ENCODE results near the gene LRRC8B.
"Not testable (repeated sequence)": the region's sequence is repeated elsewhere in the genome, so short reads cannot be mapped to it uniquely, and the experiment has no call there.

LRRC8B gene

DNA sequence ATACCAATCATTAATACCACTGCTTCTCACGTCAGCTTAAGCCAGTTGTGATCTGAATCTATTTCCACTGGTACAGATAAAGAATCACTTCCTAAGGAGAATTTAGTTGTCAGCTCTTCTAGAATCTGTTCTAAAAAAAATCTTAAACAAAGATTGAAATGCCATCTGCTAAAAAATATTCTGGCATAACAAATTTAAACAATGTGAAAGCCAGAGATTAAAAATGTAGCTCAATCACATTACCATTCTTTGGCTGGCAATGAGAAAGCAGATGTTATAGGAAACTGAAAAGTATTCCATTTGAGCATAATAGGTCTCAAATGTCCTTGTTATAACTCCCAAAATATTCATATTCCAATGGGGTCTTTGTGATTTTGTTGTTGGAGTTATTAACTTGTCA, 21.7 kb upstream of the LRRC8B start:
- H3K9ac ChIP-seq (ENCODE audit: low read depth, low read length): no peak overlapping the region
- peaks cover 34% of the 10 kb centered on the region for H3K27me3 ChIP-seq (ENCODE audit: control insufficient read depth, insufficient read depth, low read length)
- no peak overlapping the region for H3K4me3 ChIP-seq (ENCODE audit: low read length)
- no peak overlapping the region for H3K4me2 ChIP-seq (ENCODE audit: low read length)
- no peaks in the 10 kb centered on the region for H3K4me1 ChIP-seq (ENCODE audit: control insufficient read depth, insufficient read depth, low read length)
- no peaks in the 10 kb centered on the region for H3K9me3 ChIP-seq (replicated peaks; ENCODE audit: low read length)
- no peaks in the 10 kb centered on the region for H3K36me3 ChIP-seq (ENCODE audit: insufficient read depth, low read length)

DNA sequence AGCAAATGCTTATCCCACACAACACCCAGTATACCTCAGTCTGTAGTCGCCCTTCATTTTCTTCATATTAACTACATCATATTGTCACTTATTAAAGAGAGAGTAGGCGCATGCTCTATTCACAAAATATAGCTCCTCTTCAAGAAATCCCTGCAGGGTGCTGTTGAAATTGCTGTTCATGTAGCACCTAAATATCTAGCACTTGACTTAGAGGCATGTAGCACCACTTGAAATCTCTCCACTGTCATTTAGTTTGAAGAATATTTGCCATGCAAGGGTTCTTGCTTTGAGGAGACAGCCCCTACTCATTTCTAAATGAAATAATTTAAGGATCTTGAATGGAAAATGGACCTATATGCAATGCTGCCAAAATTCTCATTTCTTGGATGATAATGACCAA, 20.9 kb upstream of the LRRC8B start:
- no peak overlapping the region for H3K4me2 ChIP-seq (ENCODE audit: low read length)
- H3K4me3 ChIP-seq (ENCODE audit: low read length): no peak overlapping the region
- peaks cover 34% of the 10 kb centered on the region for H3K27me3 ChIP-seq (ENCODE audit: control insufficient read depth, insufficient read depth, low read length)
- no peaks in the 10 kb centered on the region for H3K36me3 ChIP-seq (ENCODE audit: insufficient read depth, low read length)
- H3K9ac ChIP-seq (ENCODE audit: low read depth, low read length): no peak overlapping the region
- no peaks in the 10 kb centered on the region for H3K4me1 ChIP-seq (ENCODE audit: control insufficient read depth, insufficient read depth, low read length)
- no peaks in the 10 kb centered on the region for H3K9me3 ChIP-seq (replicated peaks; ENCODE audit: low read length)

DNA sequence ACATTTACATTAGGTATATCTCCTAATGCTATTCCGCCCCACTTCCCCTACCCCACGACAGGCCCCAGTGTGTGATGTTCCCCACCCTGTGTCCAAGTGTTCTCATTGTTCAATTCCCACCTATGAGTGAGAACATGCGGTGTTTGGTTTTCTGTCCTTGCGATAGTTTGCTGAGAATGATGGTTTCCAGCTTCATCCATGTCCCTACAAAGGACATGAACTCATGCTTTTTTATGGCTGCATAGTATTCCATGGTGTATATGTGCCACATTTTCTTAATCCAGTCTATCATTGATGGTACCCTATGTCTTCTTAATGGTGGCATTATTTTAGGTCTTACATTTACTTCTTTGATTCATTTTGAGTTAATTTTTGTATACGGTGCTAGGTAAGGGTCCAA, 14.6 kb upstream of the LRRC8B start:
- not testable (repeated sequence) for H3K4me2 ChIP-seq (ENCODE audit: low read length); H3K9me3 ChIP-seq (replicated peaks; ENCODE audit: low read length); H3K27me3 ChIP-seq (ENCODE audit: control insufficient read depth, insufficient read depth, low read length); H3K4me1 ChIP-seq (ENCODE audit: control insufficient read depth, insufficient read depth, low read length); H3K4me3 ChIP-seq (ENCODE audit: low read length); H3K36me3 ChIP-seq (ENCODE audit: insufficient read depth, low read length); H3K9ac ChIP-seq (ENCODE audit: low read depth, low read length)

DNA sequence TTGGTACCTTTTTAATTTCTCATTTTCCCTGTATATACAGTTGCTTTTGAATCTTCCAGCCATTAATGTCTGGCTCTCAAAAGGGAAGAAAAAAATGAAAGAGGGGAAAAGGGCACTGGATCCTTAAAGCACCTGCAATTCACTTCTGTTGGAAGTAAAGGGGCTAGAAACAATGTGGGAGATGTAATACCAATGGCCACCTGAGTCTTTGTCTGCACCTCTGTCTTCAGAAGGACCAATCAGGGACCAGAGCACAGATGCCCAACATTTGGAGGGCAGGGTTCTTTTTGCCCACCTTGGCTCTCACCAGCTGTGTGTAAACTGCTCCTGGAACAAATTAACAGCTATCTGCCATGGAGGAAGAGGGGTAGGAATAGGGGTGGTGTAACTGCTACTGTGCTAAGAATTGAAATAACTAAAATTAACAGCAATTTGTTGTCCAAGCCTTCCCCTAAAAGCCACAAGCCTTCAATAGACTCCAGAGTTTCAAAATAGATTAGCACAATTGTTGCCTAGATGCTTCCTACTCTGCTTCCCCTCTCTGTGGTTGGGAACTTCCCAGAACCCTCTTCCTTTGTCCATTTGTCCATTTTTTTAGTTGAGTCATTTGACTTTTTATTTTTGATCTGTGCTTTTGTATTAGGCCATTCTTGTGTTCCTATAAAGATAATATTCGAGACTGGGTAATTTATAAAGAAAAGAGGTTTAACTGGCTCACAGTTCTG, 11.5 kb upstream of the LRRC8B start:
- no peak overlapping the region for H3K9ac ChIP-seq (ENCODE audit: low read depth, low read length)
- no peak overlapping the region for H3K4me2 ChIP-seq (ENCODE audit: low read length)
- H3K4me3 ChIP-seq (ENCODE audit: low read length): no peak overlapping the region
- H3K36me3 ChIP-seq (ENCODE audit: insufficient read depth, low read length): no peaks in the 10 kb centered on the region
- no peaks in the 10 kb centered on the region for H3K9me3 ChIP-seq (replicated peaks; ENCODE audit: low read length)
- peaks cover 7% of the 10 kb centered on the region for H3K4me1 ChIP-seq (ENCODE audit: control insufficient read depth, insufficient read depth, low read length)
- H3K27me3 ChIP-seq (ENCODE audit: control insufficient read depth, insufficient read depth, low read length): no peaks in the 10 kb centered on the region

DNA sequence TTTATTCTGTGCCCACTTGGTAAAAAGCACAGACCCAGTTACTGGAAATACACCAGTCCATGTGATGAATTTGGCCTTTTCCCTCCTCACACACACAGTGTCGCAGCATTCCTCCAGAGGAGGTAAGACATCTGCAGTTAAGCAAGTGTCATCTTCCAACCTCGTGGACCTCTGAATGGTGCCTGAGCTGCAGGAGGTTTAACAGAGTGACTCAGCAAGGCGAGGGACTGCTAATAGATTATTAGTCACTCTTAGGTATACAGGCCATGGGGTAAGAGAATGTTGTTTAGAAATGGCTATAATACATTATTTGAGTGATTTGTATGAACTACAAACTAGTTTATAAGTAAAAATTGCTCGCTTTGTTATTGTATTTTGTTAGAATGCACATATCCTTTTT, 8.6 kb upstream of the LRRC8B start:
- no peak overlapping the region for H3K4me2 ChIP-seq (ENCODE audit: low read length)
- no peaks in the 10 kb centered on the region for H3K27me3 ChIP-seq (ENCODE audit: control insufficient read depth, insufficient read depth, low read length)
- H3K9ac ChIP-seq (ENCODE audit: low read depth, low read length): no peak overlapping the region
- peaks cover 7% of the 10 kb centered on the region for H3K4me1 ChIP-seq (ENCODE audit: control insufficient read depth, insufficient read depth, low read length)
- no peaks in the 10 kb centered on the region for H3K9me3 ChIP-seq (replicated peaks; ENCODE audit: low read length)
- no peaks in the 10 kb centered on the region for H3K36me3 ChIP-seq (ENCODE audit: insufficient read depth, low read length)
- no peak overlapping the region for H3K4me3 ChIP-seq (ENCODE audit: low read length)

GRCh38 chr1:89518221-89518631, 6.4 kb upstream of the LRRC8B start:
- Histone ChIP-seq H3K9me3 (replicated peaks; ENCODE audit: low read length) (no peaks in the 10 kb centered on the region), H3K4me3 (ENCODE audit: low read length) (no peak overlapping the region), H3K4me2 (ENCODE audit: low read length) (no peak overlapping the region), H3K4me1 (ENCODE audit: control insufficient read depth, insufficient read depth, low read length) (peaks cover 7% of the 10 kb centered on the region), H3K27me3 (ENCODE audit: control insufficient read depth, insufficient read depth, low read length) (no peaks in the 10 kb centered on the region), H3K9ac (ENCODE audit: low read depth, low read length) (no peak overlapping the region), H3K36me3 (ENCODE audit: insufficient read depth, low read length) (no peaks in the 10 kb centered on the region)

DNA sequence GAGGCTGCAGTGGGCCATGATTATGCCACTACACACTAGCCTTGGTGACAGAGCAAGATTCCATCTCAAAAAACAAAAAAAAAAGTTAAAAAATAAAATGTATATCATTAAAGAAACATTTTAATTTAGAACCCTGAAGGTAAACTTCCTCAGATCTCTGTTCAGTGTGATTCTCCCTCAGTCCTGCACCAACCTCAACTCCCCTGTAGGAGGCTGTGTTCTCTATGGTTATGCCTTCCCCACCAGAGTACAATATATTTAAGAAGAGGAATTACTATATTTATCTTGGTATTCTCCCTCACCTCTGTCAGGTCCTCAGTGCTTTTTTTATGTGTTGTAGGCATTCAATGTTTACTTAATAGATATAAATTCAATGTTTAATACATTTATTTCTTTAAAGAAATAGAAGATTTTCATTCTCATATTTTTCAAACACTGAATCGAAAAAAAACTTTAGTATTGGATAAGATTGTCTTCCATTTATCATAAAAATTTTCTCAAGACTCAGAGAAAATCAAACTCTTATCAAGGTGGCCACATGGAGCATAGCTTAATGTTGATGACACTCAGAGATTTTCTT, 4.8 kb upstream of the LRRC8B start:
- no peak overlapping the region for H3K9ac ChIP-seq (ENCODE audit: low read depth, low read length)
- peaks cover 14% of the 10 kb centered on the region for H3K4me1 ChIP-seq (ENCODE audit: control insufficient read depth, insufficient read depth, low read length)
- H3K36me3 ChIP-seq (ENCODE audit: insufficient read depth, low read length): no peaks in the 10 kb centered on the region
- H3K27me3 ChIP-seq (ENCODE audit: control insufficient read depth, insufficient read depth, low read length): no peaks in the 10 kb centered on the region
- H3K4me2 ChIP-seq (ENCODE audit: low read length): no peak overlapping the region
- no peak overlapping the region for H3K4me3 ChIP-seq (ENCODE audit: low read length)
- H3K9me3 ChIP-seq (replicated peaks; ENCODE audit: low read length): no peaks in the 10 kb centered on the region

- H3K9ac ChIP-seq (ENCODE audit: low read depth, low read length); H3K27me3 ChIP-seq (ENCODE audit: control insufficient read depth, insufficient read depth, low read length); H3K36me3 ChIP-seq (ENCODE audit: insufficient read depth, low read length); H3K4me3 ChIP-seq (ENCODE audit: low read length); H3K9me3 ChIP-seq (replicated peaks; ENCODE audit: low read length); H3K4me2 ChIP-seq (ENCODE audit: low read length); H3K4me1 ChIP-seq (ENCODE audit: control insufficient read depth, insufficient read depth, low read length): not testable (repeated sequence)
These were observed 2.7 kb upstream of the LRRC8B start for GRCh38 chr1:89521977-89522376.

DNA sequence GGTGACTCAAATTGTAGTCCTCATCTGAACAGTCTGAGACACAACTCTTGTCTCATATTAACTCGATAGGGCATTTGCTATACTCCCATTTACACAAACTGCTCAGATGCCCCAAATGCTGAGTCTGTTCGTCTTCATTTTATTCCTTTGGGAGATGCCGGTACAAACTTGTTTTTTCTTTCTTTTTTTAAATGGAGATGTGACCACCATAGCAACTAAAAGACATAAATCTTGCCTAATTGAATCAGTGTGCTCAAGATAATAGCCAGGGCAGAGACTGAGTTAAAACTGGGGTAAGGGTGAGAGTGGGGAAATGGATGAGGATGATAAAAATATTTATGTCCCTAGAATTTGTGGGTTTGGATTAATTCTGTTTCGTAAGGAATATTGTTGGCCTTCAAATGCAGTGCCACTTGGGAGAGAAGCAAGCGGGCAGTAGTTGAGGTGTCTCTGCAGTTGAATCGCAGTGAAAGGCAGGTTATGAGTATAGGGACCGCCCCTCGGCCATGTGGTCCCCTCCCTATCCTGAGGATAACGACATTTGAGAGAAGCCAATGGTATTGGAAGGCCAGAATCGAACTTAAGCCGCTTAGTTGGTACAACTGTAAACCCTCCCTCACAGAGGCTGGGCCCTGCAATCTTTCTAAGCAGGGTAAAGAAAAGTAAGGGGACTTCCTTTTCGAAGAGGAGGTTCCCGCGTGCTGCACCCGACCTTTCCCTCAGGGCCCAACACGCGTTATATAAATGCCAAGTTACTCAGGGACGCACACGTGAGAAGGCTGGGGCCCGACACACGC, 859 bp upstream of the LRRC8B start:
- Histone ChIP-seq H3K9ac (ENCODE audit: low read depth, low read length) (peak overlapping the region; percentile 87), H3K36me3 (ENCODE audit: insufficient read depth, low read length) (no peaks in the 10 kb centered on the region), H3K27me3 (ENCODE audit: control insufficient read depth, insufficient read depth, low read length) (no peaks in the 10 kb centered on the region), H3K4me1 (ENCODE audit: control insufficient read depth, insufficient read depth, low read length) (peaks cover 7% of the 10 kb centered on the region), H3K9me3 (replicated peaks; ENCODE audit: low read length) (no peaks in the 10 kb centered on the region), H3K4me2 (ENCODE audit: low read length) (peak overlapping the region; percentile 100), H3K4me3 (ENCODE audit: low read length) (peak overlapping the region; percentile 100)

DNA sequence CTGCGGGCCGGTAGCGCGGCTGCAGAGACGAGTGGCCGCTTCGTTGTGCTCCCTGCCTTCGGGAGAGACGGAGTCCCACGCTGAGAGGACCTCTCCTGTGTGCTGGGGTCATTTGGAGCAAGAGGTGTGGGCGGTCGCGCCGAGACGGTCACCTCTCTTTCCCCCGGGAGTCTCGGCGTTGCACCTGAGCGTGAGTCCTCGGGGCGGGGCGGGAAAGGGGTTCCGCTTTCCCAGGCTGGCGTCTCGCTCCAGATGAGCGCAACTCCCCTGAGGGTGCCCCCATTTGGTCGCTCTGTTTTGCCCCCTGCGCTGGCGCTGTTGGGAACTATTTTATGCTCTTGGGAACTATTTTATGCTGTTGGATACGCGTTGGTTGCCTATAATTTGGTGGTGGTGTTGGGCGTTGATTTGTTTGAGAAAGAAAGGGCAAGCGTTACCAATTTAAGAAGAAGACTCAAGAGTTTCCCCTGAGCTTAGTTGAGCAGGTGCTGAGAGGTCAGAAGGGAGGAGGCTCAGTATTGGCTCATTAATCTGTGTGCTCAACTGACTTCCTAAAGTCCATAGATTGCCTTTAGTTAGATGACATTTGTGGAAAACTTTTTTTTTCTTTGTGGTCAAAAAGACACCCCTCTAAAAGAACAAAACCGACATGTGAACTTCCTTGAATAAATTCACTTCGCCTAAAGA, 683 bp downstream of the LRRC8B start:
- Histone ChIP-seq H3K36me3 (ENCODE audit: insufficient read depth, low read length) (no peaks in the 10 kb centered on the region), H3K4me1 (ENCODE audit: control insufficient read depth, insufficient read depth, low read length) (peaks cover 7% of the 10 kb centered on the region), H3K4me2 (ENCODE audit: low read length) (peak overlapping the region; percentile 100), H3K9me3 (replicated peaks; ENCODE audit: low read length) (no peaks in the 10 kb centered on the region), H3K4me3 (ENCODE audit: low read length) (peak overlapping the region; percentile 100), H3K27me3 (ENCODE audit: control insufficient read depth, insufficient read depth, low read length) (no peaks in the 10 kb centered on the region), H3K9ac (ENCODE audit: low read depth, low read length) (peak overlapping the region; percentile 87)

DNA sequence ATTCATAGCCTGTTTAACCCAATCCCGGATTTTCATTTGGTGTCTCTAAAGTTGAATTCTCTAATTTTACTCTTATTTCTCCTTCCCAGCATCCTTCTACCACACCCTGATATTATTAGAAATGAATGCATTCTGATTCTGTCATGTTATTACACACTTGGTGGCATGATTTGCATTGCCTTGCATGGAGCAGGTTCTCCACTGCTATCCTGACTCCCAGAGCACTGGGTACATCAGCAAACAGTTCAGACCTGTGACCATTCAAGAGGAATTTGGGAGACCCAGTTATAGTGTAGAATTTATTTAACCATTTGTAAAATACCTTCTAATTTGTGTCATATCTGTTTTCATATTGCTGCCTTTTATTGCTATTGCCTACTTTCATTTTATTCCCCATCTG, 2.6 kb downstream of the LRRC8B start:
- H3K4me1 ChIP-seq (ENCODE audit: control insufficient read depth, insufficient read depth, low read length): peaks cover 7% of the 10 kb centered on the region
- no peak overlapping the region for H3K4me2 ChIP-seq (ENCODE audit: low read length)
- no peak overlapping the region for H3K4me3 ChIP-seq (ENCODE audit: low read length)
- no peak overlapping the region for H3K9ac ChIP-seq (ENCODE audit: low read depth, low read length)
- no peaks in the 10 kb centered on the region for H3K9me3 ChIP-seq (replicated peaks; ENCODE audit: low read length)
- H3K36me3 ChIP-seq (ENCODE audit: insufficient read depth, low read length): no peaks in the 10 kb centered on the region
- H3K27me3 ChIP-seq (ENCODE audit: control insufficient read depth, insufficient read depth, low read length): no peaks in the 10 kb centered on the region

Measured in skeletal muscle satellite cell (primary cell).